SKM-1 (cell line): ENCODE data around the gene TSPAN9.

ENCODE experiments used
- DNase-seq: peaks from one replicate; lab custom pipeline; 2025; ENCODE audit not compliant: unreplicated experiment; lab: John Stamatoyannopoulos, UW

TSPAN9 gene

DNA sequence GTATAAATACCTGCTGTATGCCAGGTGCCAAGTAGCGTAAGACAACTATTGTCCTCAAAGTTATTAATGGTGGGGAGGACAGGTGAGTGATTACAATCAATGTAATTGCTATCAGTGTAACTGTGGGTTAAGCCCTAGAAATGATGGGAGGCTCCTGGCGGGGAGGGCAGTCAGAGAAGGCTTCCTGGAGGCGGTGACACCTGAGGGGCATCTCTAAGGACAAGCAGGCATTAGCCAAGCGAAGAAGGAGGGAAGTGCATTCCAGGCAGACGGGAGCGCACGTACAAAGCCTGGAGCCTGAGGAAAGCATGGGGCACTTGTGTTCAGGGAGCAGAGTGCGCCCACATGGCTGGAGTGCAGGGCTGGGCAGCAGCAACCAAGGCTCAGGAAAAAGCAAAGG is 230.9 kb downstream of the TSPAN9 start:
- DNase-seq = no peak

- no peak for DNase-seq
These were observed 231.4 kb downstream of the TSPAN9 start for GRCh38 chr12:3308609-3309008.

GRCh38 chr12:3309805-3310204 is 232.6 kb downstream of the TSPAN9 start:
- DNase-seq = no peak

- no peak for DNase-seq
These were observed 233.3 kb downstream of the TSPAN9 start for GRCh38 chr12:3310271-3311026.

DNA sequence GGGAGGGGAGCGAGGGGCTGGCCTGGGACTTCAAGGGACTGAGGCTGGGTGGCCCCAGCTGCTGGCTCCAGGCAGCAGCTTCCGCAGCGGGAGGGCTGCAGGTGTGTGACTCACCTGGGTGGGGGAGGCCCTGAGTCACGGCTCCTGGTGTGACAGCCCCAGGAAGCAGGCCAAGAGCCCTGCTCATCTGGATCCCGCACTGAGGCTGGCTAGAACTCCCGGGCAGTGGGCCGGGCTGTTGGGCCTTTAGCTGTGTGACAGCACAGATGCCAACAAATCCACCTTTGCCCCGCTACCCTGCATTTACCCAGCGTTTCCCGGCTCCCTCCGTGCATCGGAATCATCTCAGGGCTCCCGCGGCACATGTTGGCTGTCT is 233.8 kb downstream of the TSPAN9 start:
- no peak for DNase-seq

- no peak for DNase-seq
These were observed 234.4 kb downstream of the TSPAN9 start for GRCh38 chr12:3311491-3312103.

- no peak for DNase-seq
These were observed 235.9 kb downstream of the TSPAN9 start for GRCh38 chr12:3313066-3313465.

- no peak for DNase-seq
These were observed 236.8 kb downstream of the TSPAN9 start for GRCh38 chr12:3313675-3314663.

- DNase-seq = no peak
These were observed 238.1 kb downstream of the TSPAN9 start for GRCh38 chr12:3315201-3315661.

DNA sequence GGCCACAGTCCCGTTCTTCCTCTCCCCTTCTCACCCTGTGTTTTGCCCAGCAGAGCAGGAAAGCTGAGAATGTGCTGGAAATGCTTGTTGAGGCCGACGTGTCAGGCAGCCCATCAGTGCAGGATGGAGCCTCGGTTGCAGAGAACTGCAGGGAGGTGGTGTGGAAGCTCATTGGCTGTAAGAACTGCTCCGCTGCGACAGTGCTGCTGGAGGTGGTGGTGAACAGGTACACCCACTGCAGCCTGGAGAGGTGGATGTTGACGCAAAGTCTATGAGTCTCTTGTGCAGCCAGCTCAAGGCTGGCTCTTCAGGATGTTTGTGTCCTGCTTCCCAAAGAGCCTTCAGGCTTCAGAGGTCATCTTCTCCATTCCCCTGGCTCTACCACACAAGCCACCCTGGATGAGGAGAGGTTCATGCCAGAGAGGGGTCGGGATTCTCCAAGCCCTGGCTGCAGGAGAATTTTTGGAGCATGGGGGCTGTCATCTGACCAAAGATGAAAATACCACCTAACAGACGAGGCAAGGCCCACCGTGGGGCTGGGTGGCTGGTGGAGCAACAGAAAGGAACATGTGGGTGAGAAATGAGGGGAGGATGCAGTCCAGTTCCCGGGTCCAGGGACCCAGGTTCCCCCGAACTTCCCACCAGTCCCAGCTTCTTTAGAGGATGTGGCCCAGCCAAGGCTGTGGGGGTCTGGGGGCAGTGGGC is 239.7 kb downstream of the TSPAN9 start:
- DNase-seq = no peak

DNA sequence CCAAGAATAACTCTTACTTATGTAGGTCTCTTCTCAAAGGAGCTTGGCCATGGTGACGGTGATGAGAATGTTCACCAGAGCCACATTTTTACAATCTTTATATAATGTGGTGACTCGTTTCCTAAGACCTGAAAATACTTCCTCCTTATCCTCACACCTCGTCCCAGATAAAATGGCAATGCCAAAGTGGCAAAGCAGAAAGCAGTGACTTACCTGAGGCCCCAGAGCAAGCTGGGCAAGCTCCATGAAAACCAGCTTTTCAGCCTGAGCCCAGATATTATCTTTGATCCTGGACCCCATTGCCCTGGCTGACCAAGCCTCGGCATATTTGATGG is 240.3 kb downstream of the TSPAN9 start:
- no peak for DNase-seq

DNA sequence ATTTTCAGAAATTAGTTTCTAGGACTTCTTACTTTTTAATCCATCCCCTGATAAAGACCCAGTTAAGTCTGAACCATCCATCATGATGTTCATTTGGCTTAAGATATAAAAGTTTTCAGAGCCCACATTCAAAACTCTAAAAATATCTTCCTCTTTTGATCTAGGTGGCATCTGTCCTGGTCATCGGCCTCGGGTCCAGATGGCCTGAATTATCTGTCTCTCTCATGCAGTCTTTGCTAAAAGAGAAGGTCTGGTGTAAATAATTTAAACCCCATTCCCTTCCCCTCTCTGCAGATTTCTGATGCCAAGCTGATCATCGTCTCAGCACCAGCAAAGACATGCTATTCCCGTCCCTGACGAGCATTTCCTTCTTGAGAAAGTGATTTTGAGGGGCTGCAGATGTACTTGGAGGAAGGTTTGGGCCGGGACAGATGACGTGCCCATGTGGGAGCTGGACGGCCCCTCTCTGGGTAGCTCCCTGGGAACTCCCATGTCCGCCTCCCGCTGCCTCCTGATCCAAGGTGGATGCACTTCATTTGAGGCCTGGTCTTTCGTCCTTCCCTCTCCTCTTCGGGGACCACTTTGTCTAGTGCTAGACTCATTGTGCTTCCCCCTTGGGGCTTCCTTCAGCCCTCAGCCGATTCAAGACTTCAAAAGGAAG is 240.8 kb downstream of the TSPAN9 start:
- no peak for DNase-seq

DNA sequence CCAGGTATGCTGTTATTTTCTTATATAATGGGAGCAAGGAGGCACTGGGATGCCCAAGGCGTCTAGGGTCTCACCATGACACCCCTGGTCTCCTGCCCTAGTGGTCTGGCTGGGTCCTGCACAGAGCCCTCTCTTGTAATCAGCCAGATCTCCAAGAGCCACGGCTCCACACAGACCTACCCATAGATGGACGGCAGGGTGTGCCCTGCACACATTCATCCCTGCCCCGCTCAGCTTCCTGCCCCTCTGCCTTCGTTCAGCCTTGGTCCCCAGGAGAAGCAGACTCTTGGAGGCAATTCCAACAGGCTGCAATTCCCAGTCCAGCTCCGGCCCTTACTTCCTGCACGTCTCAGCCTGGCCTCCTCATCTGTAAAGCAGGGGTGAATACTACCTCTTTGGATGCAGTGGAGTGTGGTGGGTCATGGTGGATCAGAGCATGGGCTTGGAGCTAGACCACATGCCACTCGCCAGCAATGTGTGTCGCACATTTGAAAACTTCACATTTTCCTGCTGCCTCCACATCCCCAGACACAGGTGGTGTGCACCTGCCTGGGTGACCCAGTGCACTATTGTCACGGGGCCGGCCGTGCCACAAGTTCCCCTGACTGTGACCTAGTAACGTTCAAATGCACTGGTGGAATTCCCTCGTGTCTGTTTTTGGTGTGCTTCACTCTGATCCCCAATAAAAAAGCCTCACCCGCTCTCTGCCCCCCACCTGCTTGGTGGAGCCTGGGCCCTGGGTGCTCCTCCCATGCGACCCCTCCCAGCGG is 242.7 kb downstream of the TSPAN9 start:
- DNase-seq = no peak

GRCh38 chr12:3320881-3321509 is 243.8 kb downstream of the TSPAN9 start:
- DNase-seq = no peak

- DNase-seq = no peak
These were observed 244.7 kb downstream of the TSPAN9 start for GRCh38 chr12:3321881-3322280.

DNA sequence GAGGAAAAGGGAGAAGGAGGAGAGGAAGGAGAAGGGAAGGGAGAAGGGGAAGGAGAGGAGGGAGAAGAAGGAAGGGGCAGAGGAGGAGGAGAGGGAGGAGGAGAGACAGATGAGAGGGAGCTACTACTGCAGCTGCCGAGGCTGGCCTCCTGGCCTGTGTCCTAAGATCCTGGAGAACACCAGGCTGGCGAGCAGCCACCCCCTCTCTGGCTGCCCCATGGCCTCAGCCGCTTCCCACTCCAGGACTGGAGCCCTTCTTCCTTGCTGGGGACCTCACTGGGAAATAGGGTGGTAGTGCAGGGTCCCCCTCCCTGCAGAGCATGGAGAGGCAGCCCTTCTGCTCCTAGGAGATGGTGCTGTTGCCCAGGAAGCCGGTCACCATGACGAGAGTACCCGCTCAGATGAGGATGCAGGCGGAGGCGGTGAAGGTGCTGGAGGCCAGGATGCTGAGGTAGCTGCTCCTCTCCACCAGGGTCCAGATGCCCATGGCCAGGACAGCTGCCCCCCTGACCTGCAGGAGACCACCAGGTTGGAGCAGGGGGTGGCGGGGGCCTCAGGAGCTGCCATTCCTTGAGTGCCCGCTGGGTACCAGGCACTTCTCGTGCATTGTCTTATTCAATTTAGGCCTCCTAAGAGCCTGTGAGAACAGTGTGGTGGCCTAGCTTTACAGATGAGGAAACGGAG is 246.0 kb downstream of the TSPAN9 start:
- DNase-seq = no peak

DNA sequence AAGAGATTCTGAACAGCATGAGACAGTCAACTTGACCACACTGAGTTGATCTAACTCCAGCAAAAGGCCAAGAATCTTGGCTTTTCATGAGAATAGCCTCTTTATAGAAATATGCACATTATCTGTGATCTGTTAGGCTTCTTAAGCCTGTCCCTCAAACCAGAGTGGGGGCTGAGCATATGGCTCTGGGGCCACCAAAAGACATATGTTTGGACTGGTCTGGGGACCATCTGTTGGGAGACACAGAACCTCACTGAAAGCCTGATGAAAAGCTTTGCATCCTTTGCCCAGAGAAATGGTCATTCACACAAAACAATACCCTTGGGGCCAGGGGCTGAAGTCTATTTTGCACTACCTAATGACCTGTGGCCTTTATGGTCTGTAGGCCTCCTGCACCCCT is 248.6 kb downstream of the TSPAN9 start:
- DNase-seq = no peak

GRCh38 chr12:3326156-3326849 is 249.1 kb downstream of the TSPAN9 start:
- DNase-seq = no peak
